NCI-H524 (cell line): ENCODE data around the gene AMMECR1.
"Not testable (repeated sequence)": the region's sequence is repeated elsewhere in the genome, so short reads cannot be mapped to it uniquely, and the experiment has no call there.

Source experiments
- DNase-seq, 2 experiments: peaks; one replicate each; lab custom pipeline; 2025; lab: John Stamatoyannopoulos, UW

The AMMECR1 gene

GRCh38 chrX:110258552-110258951, 59.3 kb downstream of the AMMECR1 start:
- no peak for DNase-seq

DNA sequence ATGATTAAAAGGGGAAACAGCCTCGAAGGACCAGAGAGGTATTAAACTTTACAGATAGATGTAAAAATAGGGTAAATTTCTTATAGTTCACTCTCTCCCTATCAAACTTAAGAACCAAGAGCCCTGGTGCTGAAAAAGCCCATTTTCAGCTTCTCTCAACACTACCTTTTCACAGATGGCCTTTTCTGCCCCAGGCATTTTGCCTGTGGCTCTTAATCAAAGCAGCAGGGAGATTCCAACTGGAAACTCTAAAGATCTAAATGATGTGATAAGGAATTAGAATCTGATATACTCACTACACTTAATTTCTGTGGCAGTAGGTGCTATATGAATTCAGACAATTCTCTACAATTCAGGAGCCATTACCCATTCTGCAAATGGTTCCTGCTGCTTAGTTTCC, 60.0 kb downstream of the AMMECR1 start:
- no peak for DNase-seq

GRCh38 chrX:110252711-110253110, 65.2 kb downstream of the AMMECR1 start:
- DNase-seq: no peak

DNA sequence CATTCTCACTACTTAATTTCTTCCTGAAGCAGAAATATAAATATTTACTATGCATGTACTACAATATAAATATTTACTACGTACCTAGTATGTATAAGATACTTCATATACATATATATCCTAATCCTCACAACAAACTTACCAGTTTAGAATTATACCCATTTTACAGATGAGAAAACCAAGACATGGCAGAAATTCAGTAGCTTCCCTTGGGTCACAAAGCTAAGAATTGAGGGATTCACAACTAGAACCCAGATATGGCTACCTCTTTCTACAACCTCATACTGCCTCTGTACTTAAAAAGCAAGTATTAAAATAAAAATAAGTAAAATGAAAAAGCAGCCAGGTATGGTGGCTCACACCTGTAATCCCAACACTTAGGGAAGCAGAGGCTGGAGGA, 65.9 kb downstream of the AMMECR1 start:
- no peak for DNase-seq

- no peak for DNase-seq
Observed at GRCh38 chrX:110251526-110251925, 66.4 kb downstream of the AMMECR1 start.

- DNase-seq: no peak
Observed at GRCh38 chrX:110250847-110251246, 67.0 kb downstream of the AMMECR1 start.

DNA sequence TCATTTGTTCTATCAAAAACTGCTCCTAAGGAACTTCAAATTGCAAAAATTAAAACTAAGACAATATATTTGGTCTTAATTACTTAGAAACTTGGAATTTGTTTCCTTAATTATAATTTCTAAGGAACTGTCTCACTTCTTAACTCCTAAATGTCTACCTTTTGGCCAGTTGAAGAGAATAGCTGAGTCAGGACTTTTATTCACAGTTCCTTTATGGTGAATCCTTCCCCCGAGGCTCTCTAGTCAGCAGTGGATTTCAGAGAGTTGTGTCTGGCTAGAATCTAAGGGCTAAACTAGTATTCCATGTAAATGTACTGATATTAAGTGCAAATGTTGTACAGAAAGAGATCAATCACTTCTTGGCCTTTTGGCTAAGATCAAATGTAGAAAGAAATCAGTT, 69.3 kb downstream of the AMMECR1 start:
- DNase-seq: no peak

GRCh38 chrX:110245011-110245410, 72.9 kb downstream of the AMMECR1 start:
- DNase-seq: no peak

GRCh38 chrX:110242371-110242770, 75.5 kb downstream of the AMMECR1 start:
- DNase-seq: no peak

DNA sequence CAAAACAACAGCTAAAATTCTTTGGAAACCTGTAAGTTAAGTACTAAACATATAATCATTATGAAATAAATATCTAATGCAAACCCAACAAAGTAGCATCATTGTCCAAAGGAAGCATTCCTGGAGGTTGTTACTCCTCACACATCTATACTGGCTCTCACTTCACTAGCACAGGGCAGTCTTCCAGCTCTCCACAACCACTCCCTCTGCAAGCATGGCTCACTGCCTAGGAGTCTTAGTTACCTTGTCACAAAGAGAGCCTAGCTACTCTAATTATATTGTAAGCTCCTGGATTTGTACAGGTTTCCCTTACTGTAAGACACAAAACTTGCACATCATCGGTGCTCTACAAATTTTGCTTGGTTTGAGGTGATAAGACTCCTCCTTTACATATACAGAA, 76.1 kb downstream of the AMMECR1 start:
- DNase-seq: no peak

- DNase-seq: not testable (repeated sequence)
Observed at GRCh38 chrX:110238259-110238658, 79.6 kb downstream of the AMMECR1 start.

DNA sequence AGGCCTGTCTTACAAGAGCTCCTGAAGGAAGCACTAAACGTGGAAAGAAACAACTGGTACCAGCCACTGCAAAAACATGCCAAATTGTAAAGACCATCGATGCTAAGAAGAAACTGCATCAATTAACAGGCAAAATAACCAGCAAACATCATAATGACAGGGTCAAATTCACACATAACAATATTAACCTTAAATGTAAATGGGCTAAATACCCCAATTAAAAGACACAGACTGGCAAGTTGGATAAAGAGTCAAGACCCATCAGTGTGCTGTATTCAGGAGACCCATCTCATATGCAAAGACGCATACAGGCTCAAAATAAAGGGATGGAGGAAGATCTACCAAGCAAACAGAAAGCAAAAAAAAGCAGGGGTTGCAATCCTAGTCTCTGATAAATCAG, 86.4 kb downstream of the AMMECR1 start:
- DNase-seq: not testable (repeated sequence)

- DNase-seq: not testable (repeated sequence)
Observed at GRCh38 chrX:110229497-110230111, 88.3 kb downstream of the AMMECR1 start.

DNA sequence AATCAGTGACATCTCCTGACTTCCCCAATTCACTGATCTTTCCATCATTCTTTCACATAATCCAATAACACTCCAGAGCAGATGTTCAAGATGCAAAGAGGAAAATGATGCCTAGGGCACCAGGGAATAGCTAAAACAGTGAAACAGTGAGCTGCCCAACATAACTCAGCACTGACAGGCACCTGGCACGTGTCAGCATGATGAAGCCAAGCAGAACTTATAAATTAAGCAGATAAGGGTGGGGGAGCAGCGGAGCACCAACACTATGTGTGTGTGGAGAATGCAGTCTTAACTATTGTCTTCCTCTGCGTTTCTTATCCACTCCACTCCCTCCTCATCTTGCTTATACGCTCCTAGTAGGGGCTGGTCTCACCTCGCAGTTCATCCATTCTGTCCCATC, 89.4 kb downstream of the AMMECR1 start:
- DNase-seq: peak in 1 of 2 experiments; percentile 39

DNA sequence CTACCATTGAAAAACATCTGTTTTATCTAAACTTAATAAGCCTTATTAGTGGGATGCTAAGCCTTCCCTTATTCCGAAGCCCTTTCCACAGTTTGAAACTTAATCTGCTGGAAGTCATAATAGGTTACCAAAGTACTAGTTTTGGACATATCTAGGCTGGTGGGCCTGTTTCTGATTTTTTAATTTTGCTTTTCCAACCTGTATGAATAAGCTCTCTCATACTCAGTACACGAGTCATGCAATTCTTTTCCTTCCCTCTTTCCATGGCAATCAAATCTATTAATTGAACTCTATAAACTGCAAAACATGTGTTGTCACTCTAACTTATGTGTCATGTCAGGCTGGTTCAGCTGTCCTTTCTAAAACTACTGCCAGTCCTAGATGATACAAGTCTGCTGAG, 91.0 kb downstream of the AMMECR1 start:
- peak in 1 of 2 experiments; percentile 4 for DNase-seq

DNA sequence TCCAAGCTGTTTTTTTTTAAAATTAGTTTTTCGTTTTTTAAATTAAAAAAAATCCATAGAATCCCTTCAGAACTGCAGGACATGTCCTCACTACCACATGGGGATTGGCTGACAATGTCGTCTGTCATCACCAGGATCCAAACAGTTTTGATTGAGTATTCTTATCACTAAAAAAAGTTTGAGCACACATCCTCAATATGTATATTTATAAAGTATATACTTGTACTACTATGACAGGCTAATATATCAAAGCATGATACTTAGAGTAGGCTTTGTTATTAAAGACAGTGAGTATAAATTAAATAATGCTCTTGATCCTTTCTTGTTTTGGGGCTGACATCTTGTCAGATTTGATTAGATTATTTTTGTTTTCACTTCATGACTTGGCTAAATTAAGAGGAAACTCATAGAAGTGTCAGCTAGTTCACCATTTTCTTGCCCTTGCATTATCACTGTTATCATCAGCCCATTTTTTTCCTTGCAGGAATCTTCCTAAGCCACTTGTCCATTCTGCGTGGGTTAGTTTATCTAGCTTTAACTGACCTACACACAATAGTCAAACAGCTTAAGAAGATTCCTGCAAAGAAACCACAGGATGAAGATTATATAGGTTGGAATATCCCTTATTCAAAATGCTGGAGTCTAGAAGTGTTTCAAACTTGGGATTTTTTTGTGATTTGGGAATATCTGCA, 92.8 kb downstream of the AMMECR1 start:
- DNase-seq: no peak

DNA sequence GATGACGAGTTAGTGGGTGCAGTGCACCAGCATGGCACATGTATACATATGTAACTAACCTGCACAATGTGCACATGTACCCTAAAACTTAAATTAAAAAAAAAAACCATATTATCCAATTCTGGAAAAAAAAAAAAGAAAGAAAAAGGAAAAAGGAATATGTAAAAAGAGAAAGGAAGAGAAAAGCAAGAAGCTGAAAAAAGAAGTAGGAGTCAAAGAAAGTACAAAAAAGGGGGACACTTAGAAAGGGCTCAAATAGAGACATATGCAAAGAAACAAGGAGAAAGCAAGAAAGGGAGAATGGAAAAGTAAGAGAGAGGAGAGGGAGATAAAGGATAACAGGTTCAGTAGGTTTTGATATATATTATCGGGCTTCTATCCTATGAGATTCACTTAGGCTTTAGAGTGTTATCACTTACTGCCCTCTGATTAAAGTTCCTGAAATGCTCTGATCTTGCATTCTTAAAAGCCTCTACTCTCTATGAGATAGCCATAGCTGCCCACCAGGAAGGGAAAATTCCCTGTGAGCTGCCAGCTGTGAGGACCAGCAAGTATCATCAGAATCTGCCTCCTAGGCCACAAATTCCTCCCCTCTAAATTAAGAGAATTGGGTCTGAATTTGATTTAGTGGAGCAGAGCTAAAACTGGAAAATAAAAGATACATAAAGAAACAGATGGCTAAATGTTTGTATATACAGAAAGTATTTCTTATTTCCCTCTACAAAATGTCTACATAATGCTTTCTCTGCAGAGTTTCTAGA, 95.2 kb downstream of the AMMECR1 start:
- no peak for DNase-seq

DNA sequence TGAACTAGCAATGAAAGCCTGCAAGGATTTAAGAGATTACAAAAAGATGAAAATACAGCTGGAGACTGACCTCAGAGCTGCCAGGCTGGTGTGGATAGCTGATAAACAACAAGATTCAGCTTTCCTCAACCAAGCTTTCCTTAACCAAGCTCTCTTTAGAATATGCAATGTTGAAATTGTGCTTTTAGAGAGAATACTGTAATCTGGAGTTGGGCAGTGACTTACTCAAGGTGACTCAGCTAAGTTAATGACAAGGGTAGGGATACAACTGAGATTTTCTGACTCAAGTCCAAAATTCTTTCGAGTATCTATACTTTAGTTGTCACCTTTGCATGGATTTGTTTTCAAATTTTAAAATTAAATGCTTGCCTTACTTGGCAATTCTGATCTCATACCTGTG, 98.0 kb downstream of the AMMECR1 start:
- no peak for DNase-seq

GRCh38 chrX:110218591-110218990, 99.3 kb downstream of the AMMECR1 start:
- DNase-seq: no peak

DNA sequence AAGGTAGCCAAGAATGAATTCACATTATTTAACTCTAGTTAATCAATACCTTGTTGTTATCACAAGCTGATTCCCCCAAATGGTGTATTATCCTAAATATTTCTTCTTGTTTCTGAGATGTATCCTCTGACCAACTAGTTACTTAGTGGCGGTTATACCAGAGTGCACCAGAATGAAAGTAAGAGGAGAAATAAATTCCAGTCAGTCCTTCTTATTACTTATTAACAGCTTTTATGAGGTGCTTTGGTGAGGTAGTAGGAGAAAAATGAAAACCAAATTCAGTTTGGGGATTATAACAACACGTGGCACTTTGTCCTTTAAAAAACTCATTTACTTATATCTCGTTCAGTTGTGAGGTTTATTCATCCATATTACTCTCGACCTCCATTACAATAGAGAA, 101.9 kb downstream of the AMMECR1 start:
- DNase-seq: no peak

DNA sequence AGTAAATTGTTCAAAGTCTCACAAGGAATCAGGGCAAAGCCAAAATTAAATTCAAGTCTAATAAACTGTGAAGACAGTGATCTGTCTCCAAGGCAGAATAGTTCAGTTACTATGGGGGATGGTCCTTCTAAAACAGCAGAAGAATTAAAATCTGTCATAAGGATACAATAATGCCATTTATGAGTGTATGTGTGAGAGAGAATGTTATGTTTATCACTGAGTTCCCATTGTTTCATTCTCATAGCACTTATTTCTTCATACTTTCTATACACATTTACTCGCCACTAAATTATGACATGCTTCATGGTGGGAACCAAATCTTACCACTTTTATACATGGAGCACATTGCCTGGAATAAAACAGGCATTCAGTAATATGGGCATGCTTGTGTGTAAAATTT, 102.5 kb downstream of the AMMECR1 start:
- DNase-seq: no peak

- no peak for DNase-seq
Observed at GRCh38 chrX:110214684-110215083, 103.2 kb downstream of the AMMECR1 start.

- no peak for DNase-seq
Observed at GRCh38 chrX:110213183-110213582, 104.7 kb downstream of the AMMECR1 start.
